PC-3 (cell line): ENCODE results near the gene JSRP1. TPM values are rescaled to one million over a fixed set of nuclear protein-coding genes. Genes with fewer than 3 reads are reported as not detected.

Source experiments
- ATAC-seq: fragments of 200-7000 bp; cut with Tn5 transposase; 2 replicates; pipeline ENCODE4 v1.9.1; 2020; ENCODE audit warnings: mild to moderate bottlenecking, moderate library complexity
- BruUV-seq: library from RNA; stranded (reverse); fragments of 400-500 nt; replicated peaks from 2 replicates; lab custom pipeline; 2021; lab: Mats Ljungman, UMichigan
- CTCF ChIA-PET: fragments of 300-600 bp; sonication (Branson Sonifier 250); formaldehyde crosslinking; loops from one replicate; lab custom pipeline; 2022; ENCODE audit warnings: antibody characterized with exemption; lab: Charles Lee
- POLR2A ChIA-PET: fragments of 300-600 bp; sonication (Branson Sonifier 250); formaldehyde crosslinking; loops from one replicate; lab custom pipeline; 2022; ENCODE audit warnings: antibody characterized with exemption; ENCODE audit not compliant: unreplicated experiment; lab: Charles Lee
- DNase-seq: peaks from one replicate; pipeline ENCODE4 v3.0.0-alpha.2; 2015
- H2AFZ ChIP-seq: fragments of 300-600 bp; sonication (generic); 2 replicates; pipeline ENCODE4 v1.6.0; 2016; ENCODE audit warnings: antibody characterized with exemption, low read length
- H3F3A ChIP-seq: fragments of 300-600 bp; sonication (generic); one replicate; pipeline ENCODE4 v1.6.0; 2017; ENCODE audit warnings: antibody characterized with exemption, low read length, control low read depth, mild to moderate bottlenecking; ENCODE audit not compliant: unreplicated experiment
- H3K27ac ChIP-seq: fragments of 300-600 bp; sonication (generic); 2 replicates; pipeline ENCODE4 v1.5.1; 2016; ENCODE audit warnings: mild to moderate bottlenecking, low read length
- H3K27me3 ChIP-seq: fragments of 300-600 bp; sonication (generic); 2 replicates; pipeline ENCODE4 v1.6.1; 2016; ENCODE audit warnings: low read length, mixed read lengths
- H3K36me3 ChIP-seq: fragments of 300-600 bp; sonication (generic); 2 replicates; pipeline ENCODE4 v1.6.1; 2016; ENCODE audit warnings: low read depth, mixed run types, low read length, mixed read lengths
- H3K4me1 ChIP-seq: fragments of 300-600 bp; sonication (generic); 2 replicates; pipeline ENCODE4 v1.5.1; 2016; ENCODE audit warnings: low read length; ENCODE audit not compliant: insufficient read depth
- H3K4me2 ChIP-seq: fragments of 300-600 bp; sonication (generic); 2 replicates; pipeline ENCODE4 v1.6.0; 2016; ENCODE audit warnings: low read length
- H3K4me3 ChIP-seq: fragments of 300-600 bp; sonication (generic); 2 replicates; pipeline ENCODE4 v1.5.1; 2016; ENCODE audit warnings: mild to moderate bottlenecking, low read length, mixed read lengths
- H3K79me2 ChIP-seq: fragments of 300-600 bp; sonication (generic); 2 replicates; pipeline ENCODE4 v1.6.1; 2017; ENCODE audit warnings: low read length, mixed read lengths
- H3K9ac ChIP-seq: fragments of 300-600 bp; sonication (generic); 2 replicates; pipeline ENCODE4 v1.6.0; 2016; ENCODE audit warnings: mild to moderate bottlenecking, low read length
- H3K9me2 ChIP-seq: fragments of 300-600 bp; sonication (generic); replicated peaks from 2 replicates; pipeline ENCODE4 v1.6.1; 2016; ENCODE audit warnings: mixed run types, low read length, mixed read lengths
- H3K9me3 ChIP-seq: fragments of 300-600 bp; sonication (generic); 2 replicates; pipeline ENCODE4 v1.6.1; 2016; ENCODE audit warnings: low read length, mixed read lengths
- H4K20me1 ChIP-seq: fragments of 300-600 bp; sonication (generic); 2 replicates; pipeline ENCODE4 v1.6.1; 2016; ENCODE audit warnings: low read length, mixed read lengths
- CTCF ChIP-seq: fragments of 300-600 bp; sonication (generic); conservative IDR thresholded peaks from 2 replicates; pipeline ENCODE4 v1.5.1; 2017; ENCODE audit warnings: antibody characterized with exemption, low read depth, mild to moderate bottlenecking, low read length
- EZH2 ChIP-seq: fragments of 300-600 bp; sonication (generic); IDR thresholded peaks from one replicate; pipeline ENCODE4 v1.6.1; 2017; ENCODE audit warnings: antibody characterized with exemption, mild to moderate bottlenecking, low read length; ENCODE audit not compliant: unreplicated experiment
- EZH2phosphoT487 ChIP-seq: fragments of 300-600 bp; sonication (generic); IDR thresholded peaks from 2 replicates; pipeline ENCODE4 v1.6.1; 2018; ENCODE audit warnings: mild to moderate bottlenecking, antibody characterized with exemption, low read length, borderline replicate concordance
- intact Hi-C: fragments of 100-400 bp; cut with micrococcal nuclease; formaldehyde crosslinking; loops from 2 replicates; pipeline ENCODE4 v1.9.0; 2023
- total RNA-seq: library from RNA; depleted of rRNA; stranded (reverse); fragments of >200 nt; gene quantifications from 2 replicates; pipeline ENCODE4 v1.2.3, GENCODE V29; 2014

JSRP1 gene
- total RNA-seq, 1 experiment from 2014 or later: not detected

- CTCF ChIA-PET: no interaction called here
- H3F3A ChIP-seq: no peaks in the 10 kb centered on the region
- TF ChIP-seq EZH2 (no peak), EZH2phosphoT487 (no peak), CTCF (no peak)
- intact Hi-C loops: loop anchor here (10.0 kb wide), 1 partner anchor 81 kb away; no protein-coding TSS in a partner anchor
- H3K27me3 ChIP-seq: no peaks in the 10 kb centered on the region
- peaks cover 14% of the 10 kb centered on the region; the same call in 1 of the 2 replicates for H3K4me1 ChIP-seq
- no peak overlapping the region for H3K4me2 ChIP-seq
- no peaks in the 10 kb centered on the region for H3K9me3 ChIP-seq
- H2AFZ ChIP-seq: no peak overlapping the region
- H3K79me2 ChIP-seq: peaks cover 53% of the 10 kb centered on the region
- ATAC-seq: no peak
- no TSS peak for BruUV-seq
- H4K20me1 ChIP-seq: peaks cover 14% of the 10 kb centered on the region
- DNase-seq: no peak
- H3K4me3 ChIP-seq: no peak overlapping the region
- H3K9ac ChIP-seq: no peak overlapping the region
- H3K27ac ChIP-seq: no peak overlapping the region
- H3K36me3 ChIP-seq: 0 out of 2 replicates have a peak, but pooled peaks cover 5% of the 10 kb centered on the region
- POLR2A ChIA-PET: interaction anchor here (0.6 kb wide), 1 partner anchor 70 kb away, joined by 5 read pairs; no protein-coding TSS in a partner anchor
- H3K9me2 ChIP-seq: no peaks in the 10 kb centered on the region
Observed at GRCh38 chr19:2233601-2234280, 22.5 kb downstream of the JSRP1 start.

- Histone ChIP-seq H3K4me3 (no peak overlapping the region), H3K9me3 (no peaks in the 10 kb centered on the region), H3K27ac (no peak overlapping the region), H3K27me3 (no peaks in the 10 kb centered on the region), H3F3A (no peaks in the 10 kb centered on the region), H3K9me2 (no peaks in the 10 kb centered on the region), H3K36me3 (0 out of 2 replicates have a peak, but pooled peaks cover 5% of the 10 kb centered on the region), H3K9ac (no peak overlapping the region), H3K4me1 (peaks cover 2% of the 10 kb centered on the region; the same call in 1 of the 2 replicates), H2AFZ (no peak overlapping the region), H3K4me2 (no peak overlapping the region), H4K20me1 (peaks cover 2% of the 10 kb centered on the region; the same call in 1 of the 2 replicates), H3K79me2 (peaks cover 41% of the 10 kb centered on the region)
- DNase-seq (no peak), ATAC-seq (no peak)
- POLR2A ChIA-PET: no interaction called here
- intact Hi-C loops: loop anchor here (10.0 kb wide), 1 partner anchor 82 kb away; no protein-coding TSS in a partner anchor
- no TSS peak for BruUV-seq
- no peak for TF ChIP-seq CTCF
- TF ChIP-seq EZH2phosphoT487: no peak
- no peak for TF ChIP-seq EZH2
- CTCF ChIA-PET: no interaction called here
Observed at GRCh38 chr19:2232286-2233151, 23.7 kb downstream of the JSRP1 start.
